Measurements from ENCODE around the gene APP.

Gene APP

DNA sequence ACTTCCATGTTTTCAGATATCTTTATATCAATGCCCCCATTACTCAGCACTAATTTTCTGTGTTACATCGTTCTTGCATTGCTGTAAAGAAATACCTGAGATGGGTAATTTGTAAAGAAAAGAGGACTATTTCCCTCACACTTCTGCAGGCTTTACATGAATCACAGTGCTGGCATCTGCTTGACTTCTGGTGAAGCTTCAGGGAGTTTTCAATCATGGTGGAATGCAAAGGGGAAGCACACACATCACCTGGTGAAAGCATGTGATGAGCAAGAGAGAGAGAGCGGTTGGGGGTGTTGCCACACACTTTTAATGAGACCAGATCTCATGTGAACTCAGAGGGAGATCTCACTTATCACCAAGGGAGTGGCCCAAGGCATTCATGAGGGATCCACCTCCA lies 14.9 kb upstream of the APP start:
- Histone ChIP-seq H3K4me1 (ENCODE audit: control insufficient read depth, insufficient read depth, low read length) (no peaks in the 10 kb centered on the region), H3K27ac (ENCODE audit: extremely low read depth, low read depth, low read length) (no peak overlapping the region), H3K36me3 (ENCODE audit: control insufficient read depth in 2 of 2, insufficient read depth in 1 of 2, low read length in 2 of 2) (no peaks in the 10 kb centered on the region), H3K4me3 (ENCODE audit: low read depth, low read length) (no peak overlapping the region), H3K9me3 (ENCODE audit: control insufficient read depth, insufficient read depth, low read depth, low read length) (no peaks in the 10 kb centered on the region)
- ChIA-PET POLR2A (no interaction called here), CTCF (no interaction called here)
- TF ChIP-seq ZNF174 (tag by site-specific recombination; IDR thresholded peaks at IDR 0.05) (no peak), ZNF214 (tag by site-specific recombination; IDR thresholded peaks at IDR 0.05; ENCODE audit: borderline replicate concordance) (no peak), ZNF184 (tag by site-specific recombination; IDR thresholded peaks at IDR 0.05) (no peak), ZNF426 (tag by site-specific recombination; IDR thresholded peaks at IDR 0.05) (no peak), OVOL3 (tag by site-specific recombination; IDR thresholded peaks at IDR 0.05) (no peak), ZNF830 (tag by site-specific recombination; IDR thresholded peaks at IDR 0.05; ENCODE audit: low read depth) (no peak), PRDM1 (tag by site-specific recombination; IDR thresholded peaks at IDR 0.05) (no peak), ZFP69B (tag by site-specific recombination; IDR thresholded peaks at IDR 0.05) (no peak), ZNF501 (tag by site-specific recombination; IDR thresholded peaks at IDR 0.05) (no peak), SP3 (tag by site-specific recombination; IDR thresholded peaks at IDR 0.05) (no peak), BCL11A (tag by site-specific recombination; IDR thresholded peaks at IDR 0.05; ENCODE audit: low read depth) (no peak), ZNF239 (tag by site-specific recombination; IDR thresholded peaks at IDR 0.05) (no peak)
- TF ChIP-seq, protein P1, sequence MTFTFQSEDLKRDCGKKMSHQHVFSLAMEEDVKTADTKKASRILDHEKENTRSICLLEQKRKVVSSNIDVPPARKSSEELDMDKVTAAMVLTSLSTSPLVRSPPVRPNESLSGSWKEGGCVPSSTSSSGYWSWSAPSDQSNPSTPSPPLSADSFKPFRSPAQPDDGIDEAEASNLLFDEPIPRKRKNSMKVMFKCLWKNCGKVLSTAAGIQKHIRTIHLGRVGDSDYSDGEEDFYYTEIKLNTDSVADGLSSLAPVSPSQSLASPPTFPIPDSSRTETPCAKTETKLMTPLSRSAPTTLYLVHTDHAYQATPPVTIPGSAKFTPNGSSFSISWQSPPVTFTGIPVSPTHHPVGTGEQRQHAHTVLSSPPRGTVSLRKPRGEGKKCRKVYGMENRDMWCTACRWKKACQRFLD (tag by site-specific recombination; IDR thresholded peaks at IDR 0.05): no peak
- TF ChIP-seq, protein P2, sequence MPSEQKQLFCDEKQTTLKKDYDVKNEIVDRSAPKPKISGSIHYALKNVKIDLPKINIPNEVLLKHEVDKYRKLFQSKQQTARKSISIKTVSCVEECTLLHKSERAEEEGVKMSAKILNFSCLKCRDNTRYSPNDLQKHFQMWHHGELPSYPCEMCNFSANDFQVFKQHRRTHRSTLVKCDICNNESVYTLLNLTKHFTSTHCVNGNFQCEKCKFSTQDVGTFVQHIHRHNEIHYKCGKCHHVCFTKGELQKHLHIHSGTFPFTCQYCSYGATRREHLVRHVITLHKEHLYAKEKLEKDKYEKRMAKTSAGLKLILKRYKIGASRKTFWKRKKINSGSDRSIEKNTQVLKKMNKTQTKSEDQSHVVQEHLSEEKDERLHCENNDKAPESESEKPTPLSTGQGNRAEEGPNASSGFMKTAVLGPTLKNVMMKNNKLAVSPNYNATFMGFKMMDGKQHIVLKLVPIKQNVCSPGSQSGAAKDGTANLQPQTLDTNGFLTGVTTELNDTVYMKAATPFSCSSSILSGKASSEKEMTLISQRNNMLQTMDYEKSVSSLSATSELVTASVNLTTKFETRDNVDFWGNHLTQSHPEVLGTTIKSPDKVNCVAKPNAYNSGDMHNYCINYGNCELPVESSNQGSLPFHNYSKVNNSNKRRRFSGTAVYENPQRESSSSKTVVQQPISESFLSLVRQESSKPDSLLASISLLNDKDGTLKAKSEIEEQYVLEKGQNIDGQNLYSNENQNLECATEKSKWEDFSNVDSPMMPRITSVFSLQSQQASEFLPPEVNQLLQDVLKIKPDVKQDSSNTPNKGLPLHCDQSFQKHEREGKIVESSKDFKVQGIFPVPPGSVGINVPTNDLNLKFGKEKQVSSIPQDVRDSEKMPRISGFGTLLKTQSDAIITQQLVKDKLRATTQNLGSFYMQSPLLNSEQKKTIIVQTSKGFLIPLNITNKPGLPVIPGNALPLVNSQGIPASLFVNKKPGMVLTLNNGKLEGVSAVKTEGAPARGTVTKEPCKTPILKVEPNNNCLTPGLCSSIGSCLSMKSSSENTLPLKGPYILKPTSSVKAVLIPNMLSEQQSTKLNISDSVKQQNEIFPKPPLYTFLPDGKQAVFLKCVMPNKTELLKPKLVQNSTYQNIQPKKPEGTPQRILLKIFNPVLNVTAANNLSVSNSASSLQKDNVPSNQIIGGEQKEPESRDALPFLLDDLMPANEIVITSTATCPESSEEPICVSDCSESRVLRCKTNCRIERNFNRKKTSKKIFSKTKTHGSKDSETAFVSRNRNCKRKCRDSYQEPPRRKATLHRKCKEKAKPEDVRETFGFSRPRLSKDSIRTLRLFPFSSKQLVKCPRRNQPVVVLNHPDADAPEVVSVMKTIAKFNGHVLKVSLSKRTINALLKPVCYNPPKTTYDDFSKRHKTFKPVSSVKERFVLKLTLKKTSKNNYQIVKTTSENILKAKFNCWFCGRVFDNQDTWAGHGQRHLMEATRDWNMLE (tag by site-specific recombination; conservative IDR thresholded peaks at IDR 0.05; ENCODE audit: low read depth): no peak

DNA sequence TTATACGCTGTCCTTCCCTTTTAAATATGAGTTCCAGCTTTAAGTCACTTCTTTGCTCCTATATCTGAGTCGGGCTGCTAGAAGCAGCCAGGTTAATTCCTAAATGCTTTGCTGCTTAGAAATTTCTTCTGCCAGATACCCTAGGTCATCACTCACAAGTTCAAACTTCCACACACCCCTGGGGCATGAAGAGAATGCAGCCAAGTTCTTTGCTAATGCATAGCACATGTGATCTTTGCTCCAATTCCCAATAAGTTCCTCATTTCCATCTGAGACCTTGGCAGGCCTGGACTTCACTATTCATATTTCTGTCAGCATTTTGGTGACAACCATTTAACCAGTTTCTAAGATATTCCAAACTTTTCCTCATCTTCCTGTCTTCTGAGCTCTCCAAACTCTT lies 14.5 kb upstream of the APP start:
- ChIA-PET POLR2A (no interaction called here), CTCF (no interaction called here)
- no peaks in the 10 kb centered on the region for H3K9me3 ChIP-seq (ENCODE audit: control insufficient read depth, insufficient read depth, low read depth, low read length)
- H3K4me3 ChIP-seq (ENCODE audit: low read depth, low read length): no peak overlapping the region
- no peaks in the 10 kb centered on the region for H3K36me3 ChIP-seq (ENCODE audit: control insufficient read depth in 2 of 2, insufficient read depth in 1 of 2, low read length in 2 of 2)
- H3K4me1 ChIP-seq (ENCODE audit: control insufficient read depth, insufficient read depth, low read length): no peaks in the 10 kb centered on the region
- TF ChIP-seq KLF7 (tag by site-specific recombination; IDR thresholded peaks at IDR 0.05; ENCODE audit: borderline replicate concordance) (no peak), ZNF146 (tag by site-specific recombination; IDR thresholded peaks at IDR 0.05) (no peak)
- no peak overlapping the region for H3K27ac ChIP-seq (ENCODE audit: extremely low read depth, low read depth, low read length)

DNA sequence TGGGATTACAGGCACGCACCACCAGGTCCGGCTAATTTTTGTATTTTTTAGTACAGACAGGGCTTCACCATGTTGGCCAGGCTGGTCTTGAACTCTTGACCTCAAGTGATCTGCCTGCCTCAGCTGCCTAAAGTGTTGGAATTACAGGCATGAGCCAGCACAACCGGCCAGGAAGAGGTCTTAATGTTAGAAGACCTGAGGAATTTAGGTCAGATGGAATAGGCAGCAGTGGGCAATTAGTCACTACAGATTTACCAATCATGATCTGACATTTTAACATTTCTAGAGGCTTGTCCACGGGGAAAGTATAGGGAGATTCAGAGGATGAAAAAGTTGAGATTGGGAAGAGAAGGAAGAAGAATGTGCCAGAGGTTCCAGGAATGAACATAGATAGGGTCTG lies 8.9 kb upstream of the APP start:
- CTCF ChIA-PET: interaction anchor here (0.6 kb wide), 1 partner anchor 149 kb away, joined by 4 read pairs; no protein-coding TSS in a partner anchor
- H3K4me1 ChIP-seq (ENCODE audit: control insufficient read depth, insufficient read depth, low read length): no peaks in the 10 kb centered on the region
- POLR2A ChIA-PET: no interaction called here
- H3K36me3 ChIP-seq (ENCODE audit: control insufficient read depth in 2 of 2, insufficient read depth in 1 of 2, low read length in 2 of 2): no peaks in the 10 kb centered on the region
- H3K4me3 ChIP-seq (ENCODE audit: low read depth, low read length): no peak overlapping the region
- H3K9me3 ChIP-seq (ENCODE audit: control insufficient read depth, insufficient read depth, low read depth, low read length): no peaks in the 10 kb centered on the region
- H3K27ac ChIP-seq (ENCODE audit: extremely low read depth, low read depth, low read length): no peak overlapping the region
- TF ChIP-seq, protein P3, sequence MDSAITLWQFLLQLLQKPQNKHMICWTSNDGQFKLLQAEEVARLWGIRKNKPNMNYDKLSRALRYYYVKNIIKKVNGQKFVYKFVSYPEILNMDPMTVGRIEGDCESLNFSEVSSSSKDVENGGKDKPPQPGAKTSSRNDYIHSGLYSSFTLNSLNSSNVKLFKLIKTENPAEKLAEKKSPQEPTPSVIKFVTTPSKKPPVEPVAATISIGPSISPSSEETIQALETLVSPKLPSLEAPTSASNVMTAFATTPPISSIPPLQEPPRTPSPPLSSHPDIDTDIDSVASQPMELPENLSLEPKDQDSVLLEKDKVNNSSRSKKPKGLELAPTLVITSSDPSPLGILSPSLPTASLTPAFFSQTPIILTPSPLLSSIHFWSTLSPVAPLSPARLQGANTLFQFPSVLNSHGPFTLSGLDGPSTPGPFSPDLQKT (IDR thresholded peaks at IDR 0.05; ENCODE audit: borderline replicate concordance, low read depth, low read length): no peak
- TF ChIP-seq SP3 (tag by site-specific recombination; IDR thresholded peaks at IDR 0.05): no peak
- no peak for TF ChIP-seq ZNF433 (tag by site-specific recombination; IDR thresholded peaks at IDR 0.05; ENCODE audit: low read depth)
- TF ChIP-seq, protein P4, sequence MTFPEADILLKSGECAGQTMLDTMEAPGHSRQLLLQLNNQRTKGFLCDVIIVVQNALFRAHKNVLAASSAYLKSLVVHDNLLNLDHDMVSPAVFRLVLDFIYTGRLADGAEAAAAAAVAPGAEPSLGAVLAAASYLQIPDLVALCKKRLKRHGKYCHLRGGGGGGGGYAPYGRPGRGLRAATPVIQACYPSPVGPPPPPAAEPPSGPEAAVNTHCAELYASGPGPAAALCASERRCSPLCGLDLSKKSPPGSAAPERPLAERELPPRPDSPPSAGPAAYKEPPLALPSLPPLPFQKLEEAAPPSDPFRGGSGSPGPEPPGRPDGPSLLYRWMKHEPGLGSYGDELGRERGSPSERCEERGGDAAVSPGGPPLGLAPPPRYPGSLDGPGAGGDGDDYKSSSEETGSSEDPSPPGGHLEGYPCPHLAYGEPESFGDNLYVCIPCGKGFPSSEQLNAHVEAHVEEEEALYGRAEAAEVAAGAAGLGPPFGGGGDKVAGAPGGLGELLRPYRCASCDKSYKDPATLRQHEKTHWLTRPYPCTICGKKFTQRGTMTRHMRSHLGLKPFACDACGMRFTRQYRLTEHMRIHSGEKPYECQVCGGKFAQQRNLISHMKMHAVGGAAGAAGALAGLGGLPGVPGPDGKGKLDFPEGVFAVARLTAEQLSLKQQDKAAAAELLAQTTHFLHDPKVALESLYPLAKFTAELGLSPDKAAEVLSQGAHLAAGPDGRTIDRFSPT (tag by site-specific recombination; IDR thresholded peaks at IDR 0.05): no peak
- TF ChIP-seq, protein P1 (tag by site-specific recombination; IDR thresholded peaks at IDR 0.05): no peak
- TF ChIP-seq, protein P5, sequence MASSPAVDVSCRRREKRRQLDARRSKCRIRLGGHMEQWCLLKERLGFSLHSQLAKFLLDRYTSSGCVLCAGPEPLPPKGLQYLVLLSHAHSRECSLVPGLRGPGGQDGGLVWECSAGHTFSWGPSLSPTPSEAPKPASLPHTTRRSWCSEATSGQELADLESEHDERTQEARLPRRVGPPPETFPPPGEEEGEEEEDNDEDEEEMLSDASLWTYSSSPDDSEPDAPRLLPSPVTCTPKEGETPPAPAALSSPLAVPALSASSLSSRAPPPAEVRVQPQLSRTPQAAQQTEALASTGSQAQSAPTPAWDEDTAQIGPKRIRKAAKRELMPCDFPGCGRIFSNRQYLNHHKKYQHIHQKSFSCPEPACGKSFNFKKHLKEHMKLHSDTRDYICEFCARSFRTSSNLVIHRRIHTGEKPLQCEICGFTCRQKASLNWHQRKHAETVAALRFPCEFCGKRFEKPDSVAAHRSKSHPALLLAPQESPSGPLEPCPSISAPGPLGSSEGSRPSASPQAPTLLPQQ (tag by site-specific recombination; IDR thresholded peaks at IDR 0.05): no peak

Data from HEK293 (cell line).